Fibroblast of pulmonary artery (primary cell): ENCODE results near the gene KBTBD6.
"Not testable (repeated sequence)": the region's sequence is repeated elsewhere in the genome, so short reads cannot be mapped to it uniquely, and the experiment has no call there.

Experiments
- DNase-seq: peaks from one replicate; pipeline ENCODE4 v3.0.0-alpha.2; 2010; ENCODE audit warnings: low read depth
- H3K4me3 ChIP-seq: replicated peaks from 2 replicates; pipeline ENCODE4 v1.5.1; 2011; ENCODE audit warnings: low read depth, mild to moderate bottlenecking, control low read depth, low read length, moderate library complexity
- TF ChIP-seq, protein P1 (sequence below): IDR thresholded peaks from 2 replicates; pipeline ENCODE4 v1.5.1; 2011; ENCODE audit warnings: mild to moderate bottlenecking, control low read depth, low read length, inconsistent platforms; ENCODE audit errors: missing control alignments

Gene KBTBD6

DNA sequence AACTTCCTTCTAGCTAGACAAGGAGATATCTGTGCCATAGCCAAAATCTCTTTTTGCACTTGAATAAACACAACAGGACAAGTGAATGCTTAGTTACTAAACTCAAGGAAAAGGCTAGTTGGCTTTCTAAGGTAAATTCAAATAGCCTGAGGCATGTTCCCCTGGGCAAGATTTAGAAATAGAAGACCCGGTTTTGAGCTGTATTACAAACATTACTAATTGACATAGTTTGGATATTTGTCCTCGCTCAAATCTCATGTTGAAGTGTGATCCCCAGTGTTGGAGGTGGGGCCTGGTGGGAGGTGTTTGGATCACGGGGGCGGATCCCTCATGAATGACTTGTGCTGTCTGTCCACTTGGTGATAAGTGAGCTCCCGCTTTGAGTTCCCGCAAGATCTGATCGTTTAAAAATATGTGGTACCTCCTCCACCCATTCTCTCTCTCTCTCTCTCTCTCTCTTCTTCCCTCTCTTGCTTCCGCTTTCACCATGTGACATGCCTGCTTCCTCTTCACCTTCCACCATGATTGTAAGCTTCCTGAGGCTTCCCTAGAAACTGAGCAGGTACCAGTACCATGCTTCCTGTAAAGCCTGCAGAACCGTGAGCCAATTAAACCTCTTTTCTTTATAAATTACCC lies 3.9 kb upstream of the KBTBD6 start:
- DNase-seq, result no peak
- TF ChIP-seq, protein P1, sequence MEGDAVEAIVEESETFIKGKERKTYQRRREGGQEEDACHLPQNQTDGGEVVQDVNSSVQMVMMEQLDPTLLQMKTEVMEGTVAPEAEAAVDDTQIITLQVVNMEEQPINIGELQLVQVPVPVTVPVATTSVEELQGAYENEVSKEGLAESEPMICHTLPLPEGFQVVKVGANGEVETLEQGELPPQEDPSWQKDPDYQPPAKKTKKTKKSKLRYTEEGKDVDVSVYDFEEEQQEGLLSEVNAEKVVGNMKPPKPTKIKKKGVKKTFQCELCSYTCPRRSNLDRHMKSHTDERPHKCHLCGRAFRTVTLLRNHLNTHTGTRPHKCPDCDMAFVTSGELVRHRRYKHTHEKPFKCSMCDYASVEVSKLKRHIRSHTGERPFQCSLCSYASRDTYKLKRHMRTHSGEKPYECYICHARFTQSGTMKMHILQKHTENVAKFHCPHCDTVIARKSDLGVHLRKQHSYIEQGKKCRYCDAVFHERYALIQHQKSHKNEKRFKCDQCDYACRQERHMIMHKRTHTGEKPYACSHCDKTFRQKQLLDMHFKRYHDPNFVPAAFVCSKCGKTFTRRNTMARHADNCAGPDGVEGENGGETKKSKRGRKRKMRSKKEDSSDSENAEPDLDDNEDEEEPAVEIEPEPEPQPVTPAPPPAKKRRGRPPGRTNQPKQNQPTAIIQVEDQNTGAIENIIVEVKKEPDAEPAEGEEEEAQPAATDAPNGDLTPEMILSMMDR, result no peak
- H3K4me3 ChIP-seq, result no peak overlapping the region

DNA sequence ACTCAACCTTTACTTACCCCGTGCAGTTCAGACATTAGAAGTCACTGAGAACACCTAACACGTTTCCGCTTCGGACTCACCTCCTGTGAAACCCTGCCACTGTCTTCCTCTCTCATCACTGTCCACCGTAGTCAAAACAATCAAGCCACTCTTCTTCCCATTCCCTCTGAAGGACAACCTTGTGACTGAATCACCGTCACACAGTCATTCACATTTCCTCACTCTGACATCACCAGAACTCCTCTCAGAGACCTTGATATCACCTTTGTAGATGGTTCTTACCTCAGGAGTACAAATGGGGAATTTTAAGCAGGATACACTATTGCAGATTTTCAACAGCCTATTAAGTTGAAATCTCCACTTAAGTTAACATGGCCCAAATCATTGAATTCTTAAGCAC lies 1.3 kb upstream of the KBTBD6 start:
- H3K4me3 ChIP-seq, result no peak overlapping the region
- no peak for DNase-seq
- TF ChIP-seq, protein P1, result no peak

DNA sequence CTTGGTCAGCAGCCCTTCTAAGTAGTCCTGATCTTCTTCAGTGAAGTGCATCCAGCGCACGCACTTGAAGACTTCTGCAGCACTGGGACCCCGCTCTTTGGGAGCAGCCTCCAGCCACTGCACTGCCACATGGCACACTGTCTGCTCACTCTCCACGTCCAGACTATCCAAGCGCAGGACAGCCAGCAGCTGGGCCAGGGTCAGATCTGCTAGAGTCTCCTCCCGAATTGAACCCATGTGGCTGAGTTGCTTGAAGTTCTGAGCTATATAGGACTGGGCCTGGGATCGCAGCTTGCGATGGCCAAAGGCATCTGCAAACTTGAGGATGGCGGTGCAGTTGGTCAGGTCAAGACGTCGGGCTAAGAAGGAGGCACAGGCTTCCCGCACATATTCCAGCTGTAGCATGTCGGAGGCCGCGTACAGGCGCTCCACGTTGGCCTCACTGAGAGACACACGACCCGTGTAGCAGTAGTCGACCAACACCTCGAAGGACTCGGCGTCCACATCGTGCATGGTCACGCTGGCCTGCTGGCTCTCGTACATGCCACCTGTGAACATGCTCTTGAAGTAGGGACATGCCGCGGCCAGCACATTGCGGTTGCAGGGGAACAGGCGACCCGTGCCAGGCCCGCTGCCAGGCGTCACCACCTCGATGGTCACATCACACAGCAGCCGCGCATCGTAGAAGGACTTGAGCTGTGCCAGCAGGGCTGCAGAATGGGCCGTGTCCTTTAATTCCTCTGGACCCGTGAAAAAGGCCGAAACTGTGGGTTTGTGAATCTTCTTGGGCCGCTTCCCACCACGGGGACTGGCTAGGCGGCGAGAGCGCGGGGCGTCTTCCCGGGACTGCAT lies 716 bp downstream of the KBTBD6 start:
- peak overlapping the region; percentile 78 for H3K4me3 ChIP-seq
- not testable (repeated sequence) for DNase-seq

DNA sequence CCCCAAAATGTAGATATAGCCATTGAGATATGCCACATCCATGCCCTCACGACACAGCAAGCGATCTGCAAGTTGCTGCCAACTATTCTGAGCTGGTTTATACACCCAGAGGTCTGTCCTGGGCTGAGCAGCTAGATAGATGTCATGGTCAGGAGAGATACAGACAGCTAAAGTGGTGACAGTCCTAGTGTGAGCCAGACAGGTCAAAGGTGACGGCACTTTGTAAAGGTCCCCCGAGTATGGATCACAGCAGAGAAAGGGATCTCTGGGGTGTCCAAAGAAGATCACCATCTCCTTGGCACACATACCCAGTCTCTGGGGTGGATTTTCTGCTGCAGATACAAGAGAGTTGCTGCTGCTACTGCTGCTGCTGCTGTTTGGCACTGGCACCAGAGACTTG lies 1.4 kb downstream of the KBTBD6 start:
- not testable (repeated sequence) for H3K4me3 ChIP-seq, DNase-seq

DNA sequence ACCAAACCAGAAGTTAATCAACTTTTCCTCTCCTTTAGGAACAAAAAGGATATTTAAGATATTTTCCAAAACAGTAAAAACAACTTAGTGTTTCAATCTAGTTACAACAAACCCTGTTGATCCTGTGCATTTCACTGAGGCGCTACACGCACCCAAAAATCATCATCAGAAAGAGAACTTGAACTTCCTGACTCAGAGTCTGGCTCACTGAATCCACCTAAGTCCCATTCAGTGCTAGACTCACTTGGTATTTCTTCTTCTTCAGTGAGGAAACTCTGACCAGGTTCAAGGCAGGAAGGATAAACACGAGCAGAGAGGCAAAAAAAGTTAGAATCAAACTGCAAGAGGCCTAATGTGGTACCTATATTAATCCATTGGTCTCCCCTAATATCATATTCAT lies 2.2 kb downstream of the KBTBD6 start:
- no peak for DNase-seq
- no peak overlapping the region for H3K4me3 ChIP-seq
- TF ChIP-seq, protein P1, result no peak

DNA sequence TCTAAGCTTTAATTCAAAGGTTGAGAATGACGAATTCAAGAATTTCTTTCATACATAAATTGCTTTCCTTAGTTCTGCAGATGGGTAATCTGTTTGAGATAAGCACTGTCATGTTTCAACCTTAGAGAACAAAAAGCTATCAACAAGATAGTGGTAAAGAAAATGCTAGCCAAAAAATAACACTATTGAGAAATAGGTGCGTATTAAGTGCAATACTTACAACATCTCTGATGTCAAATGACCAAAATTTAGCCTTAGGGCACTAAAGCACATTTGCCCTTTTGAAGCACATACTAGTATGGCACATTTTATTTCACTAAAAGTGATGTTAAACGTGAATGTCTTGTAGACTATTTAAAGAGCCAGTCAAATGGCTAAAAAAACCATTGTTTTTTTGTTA lies 4.9 kb downstream of the KBTBD6 start:
- DNase-seq, result no peak

DNA sequence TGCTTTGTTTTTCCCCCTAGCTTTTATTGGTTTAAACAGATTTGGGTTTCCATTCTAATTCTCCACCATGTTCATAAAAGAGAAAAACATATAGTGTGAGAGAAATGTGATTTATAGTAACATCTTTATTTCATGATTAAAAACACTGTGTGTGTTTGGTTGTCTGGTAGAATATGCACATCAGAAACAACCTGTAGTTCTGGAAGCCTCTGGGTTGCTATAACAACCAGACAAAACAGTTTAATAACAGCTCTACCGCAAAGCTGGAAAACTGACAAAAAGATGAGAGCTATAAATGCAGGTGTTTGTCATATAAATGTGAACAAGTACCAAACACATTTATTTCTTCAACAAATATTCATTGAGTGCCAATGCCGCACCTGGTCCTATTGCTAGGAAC lies 9.8 kb downstream of the KBTBD6 start:
- H3K4me3 ChIP-seq, result no peak overlapping the region
- TF ChIP-seq, protein P1, result no peak
- peak; percentile 11 for DNase-seq

More for the DNA sequence above, 4.9 kb downstream of the KBTBD6 start:
- TF ChIP-seq, protein P1, result no peak
- no peak overlapping the region for H3K4me3 ChIP-seq

DNA sequence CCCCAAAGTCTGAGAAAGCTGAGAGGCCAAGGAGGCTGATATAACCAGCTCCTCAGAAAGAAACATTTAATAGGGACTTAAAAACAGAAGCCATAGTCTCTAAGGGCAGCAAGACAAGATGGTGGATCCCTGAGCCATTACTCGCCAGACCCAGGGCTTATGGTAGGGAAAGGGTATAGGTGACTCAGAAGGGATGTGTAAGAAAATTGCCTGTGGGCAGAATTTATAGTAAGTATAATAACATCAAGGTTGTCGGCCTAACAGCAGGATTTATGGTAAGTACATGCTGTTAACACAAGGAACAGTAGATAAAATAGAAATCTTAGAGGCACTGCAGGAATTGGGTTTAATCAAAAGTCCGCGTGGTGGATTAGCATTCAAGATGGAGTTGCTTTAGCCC lies 14.7 kb downstream of the KBTBD6 start:
- no peak for DNase-seq
- no peak overlapping the region for H3K4me3 ChIP-seq
- TF ChIP-seq, protein P1, result no peak
